Suprapubic skin (tissue), 4 donors: ENCODE results near the gene CRABP2. TPM values are rescaled to one million over a fixed set of nuclear protein-coding genes. Genes with fewer than 3 reads are reported as not detected.

Source experiments
- DNase-seq, 2 donors: peaks; one replicate each; pipeline ENCODE4 v3.0.0-alpha.2; 2019; ENCODE audit warnings: low spot score in 2 of 2
- H3K27ac ChIP-seq: fragments of 200-600 bp; sonication (generic); one replicate; pipeline ENCODE4 v1.5.1; 2019
- H3K27me3 ChIP-seq: fragments of 200-600 bp; sonication (generic); one replicate; pipeline ENCODE4 v1.5.1; 2019
- H3K36me3 ChIP-seq: fragments of 200-600 bp; sonication (generic); one replicate; pipeline ENCODE4 v1.5.1; 2019
- H3K4me1 ChIP-seq: fragments of 200-600 bp; sonication (generic); one replicate; pipeline ENCODE4 v1.5.1; 2019
- H3K4me3 ChIP-seq: fragments of 200-600 bp; sonication (generic); one replicate; pipeline ENCODE4 v1.5.1; 2019; ENCODE audit warnings: mild to moderate bottlenecking
- H3K9me3 ChIP-seq: fragments of 200-600 bp; sonication (generic); one replicate; pipeline ENCODE4 v1.5.1; 2019
- CTCF ChIP-seq, 2 donors: fragments of 200-600 bp in 1 of 2; fragments of 450-650 bp in 1 of 2; sonication (generic) in 1 of 2; IDR thresholded peaks; one replicate each; pipeline ENCODE4 v1.5.1; 2016 to 2019; ENCODE audit warnings: antibody characterized with exemption in 2 of 2, mild to moderate bottlenecking in 1 of 2, moderate library complexity in 1 of 2
- EP300 ChIP-seq: sonication (generic); formaldehyde crosslinking; IDR thresholded peaks from one replicate; pipeline ENCODE4 v1.6.1; 2017; ENCODE audit warnings: antibody characterized with exemption
- POLR2A ChIP-seq, 2 donors: fragments of 450-650 bp; IDR thresholded peaks; one replicate each; pipeline ENCODE4 v1.6.1; 2017; ENCODE audit warnings: antibody characterized with exemption in 2 of 2, mild to moderate bottlenecking in 2 of 2, moderate library complexity in 2 of 2
- POLR2AphosphoS5 ChIP-seq, 3 donors: sonication (generic); formaldehyde crosslinking; IDR thresholded peaks; one replicate each; pipeline ENCODE4 v1.6.1; 2017; ENCODE audit warnings: antibody characterized with exemption in 3 of 3
- WGBS: methylation state at CpG from one replicate; pipeline ENCODE4 v1.1.5; 2018; 5-methylcytosine and 5-hydroxymethylcytosine counted together
- total RNA-seq, 4 donors: library from RNA; depleted of rRNA; stranded (reverse); fragments of >200 nt; gene quantifications; one replicate each; pipeline ENCODE4 v1.1.0, GENCODE V29; 2016

The CRABP2 gene
- total RNA-seq, 4 donors from 2014 or later, result 38.4 to 98.0 (median 68.2) TPM

DNA sequence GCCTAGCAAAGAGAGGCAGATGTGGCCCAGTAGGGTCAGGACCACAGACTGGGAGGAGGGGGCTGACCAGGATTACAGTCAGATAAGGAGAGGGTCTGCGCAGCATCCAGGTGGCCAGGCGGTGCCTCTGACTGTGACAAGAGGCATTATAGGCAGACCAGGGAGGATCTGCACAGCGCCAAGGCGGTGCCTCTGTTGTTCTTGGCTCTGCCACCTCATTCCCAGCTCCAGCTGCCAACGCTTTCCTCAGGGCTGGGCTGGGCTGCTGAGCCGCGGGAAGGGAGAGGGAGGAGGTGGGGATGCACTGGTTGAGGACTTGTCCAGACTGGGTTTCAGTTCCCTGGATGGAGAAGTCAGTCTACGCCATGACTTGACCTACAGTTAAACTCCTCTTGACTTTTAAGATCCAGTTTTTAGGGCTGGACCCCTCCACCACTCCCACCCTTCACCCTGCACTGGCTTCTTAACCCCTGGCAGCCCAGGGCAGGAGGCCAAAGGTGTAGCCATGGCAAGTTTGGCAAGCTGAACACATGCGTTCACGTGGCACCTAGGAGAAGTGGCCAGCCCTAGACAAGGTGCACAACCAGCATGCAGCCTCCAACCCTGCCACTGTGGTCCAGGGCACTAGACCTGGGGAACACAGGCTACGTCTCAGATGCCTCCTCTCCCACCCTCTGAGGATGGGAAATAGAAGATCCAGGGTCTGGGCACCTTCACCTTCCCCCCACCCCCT is 4.5 kb upstream of the CRABP2 start:
- DNase-seq, result peak; percentile 83 to 88
- Histone ChIP-seq H3K4me3 (no peak overlapping the region), H3K4me1 (peaks cover 83% of the 10 kb centered on the region), H3K9me3 (no peaks in the 10 kb centered on the region), H3K27me3 (no peaks in the 10 kb centered on the region), H3K27ac (peak overlapping the region; percentile 73), H3K36me3 (no peaks in the 10 kb centered on the region)
- TF ChIP-seq CTCF (IDR thresholded peaks at IDR 0.05), result no peak
- peak in 1 of 3 donors; percentile 44 for TF ChIP-seq POLR2AphosphoS5 (IDR thresholded peaks at IDR 0.05)
- WGBS, result 16% methylated on average over 11 of the region's 11 CpGs

GRCh38 chr1:156709031-156709430 is 3.6 kb upstream of the CRABP2 start:
- no peak for DNase-seq
- no peak for TF ChIP-seq CTCF (IDR thresholded peaks at IDR 0.05)
- TF ChIP-seq POLR2A (IDR thresholded peaks at IDR 0.05), result no peak
- no peak for TF ChIP-seq POLR2AphosphoS5 (IDR thresholded peaks at IDR 0.05)
- TF ChIP-seq EP300, result no peak
- peak overlapping the region; percentile 73 for H3K27ac ChIP-seq
- H3K9me3 ChIP-seq, result no peaks in the 10 kb centered on the region
- peaks cover 3% of the 10 kb centered on the region for H3K27me3 ChIP-seq
- no peak overlapping the region for H3K4me3 ChIP-seq
- peaks cover 92% of the 10 kb centered on the region for H3K4me1 ChIP-seq
- no peaks in the 10 kb centered on the region for H3K36me3 ChIP-seq
- WGBS, result 57% methylated on average over 4 of the region's 4 CpGs

GRCh38 chr1:156708218-156708661 is 2.9 kb upstream of the CRABP2 start:
- TF ChIP-seq CTCF (IDR thresholded peaks at IDR 0.05) (no peak), POLR2AphosphoS5 (IDR thresholded peaks at IDR 0.05) (no peak), EP300 (no peak), POLR2A (IDR thresholded peaks at IDR 0.05) (no peak)
- Histone ChIP-seq H3K9me3 (no peaks in the 10 kb centered on the region), H3K36me3 (no peaks in the 10 kb centered on the region), H3K4me1 (peaks cover 99% of the 10 kb centered on the region), H3K27me3 (peaks cover 3% of the 10 kb centered on the region), H3K27ac (peak overlapping the region; percentile 73), H3K4me3 (no peak overlapping the region)
- WGBS, result 43% methylated on average over 4 of the region's 4 CpGs
- no peak for DNase-seq

GRCh38 chr1:156707417-156708217 is 2.2 kb upstream of the CRABP2 start:
- DNase-seq, result peak in 1 of 2 donors; percentile 65
- no peak for TF ChIP-seq EP300
- no peak for TF ChIP-seq CTCF (IDR thresholded peaks at IDR 0.05)
- TF ChIP-seq POLR2AphosphoS5 (IDR thresholded peaks at IDR 0.05), result no peak
- TF ChIP-seq POLR2A (IDR thresholded peaks at IDR 0.05), result no peak
- 51% methylated on average over 8 of the region's 8 CpGs for WGBS
- peak overlapping the region; percentile 80 for H3K27ac ChIP-seq
- peaks cover 96% of the 10 kb centered on the region for H3K4me1 ChIP-seq
- no peak overlapping the region for H3K4me3 ChIP-seq
- no peaks in the 10 kb centered on the region for H3K36me3 ChIP-seq
- H3K9me3 ChIP-seq, result no peaks in the 10 kb centered on the region
- H3K27me3 ChIP-seq, result peaks cover 3% of the 10 kb centered on the region
